VCaP (cell line): ENCODE measurements around the gene TMEM126B.
A peak's percentile ranks its signal among the peaks of the same experiment; 100 is the strongest.

Source experiments
- H3K27ac ChIP-seq: fragments of 450-650 bp; 2 replicates; pipeline ENCODE4 v1.5.1; 2017
- TF ChIP-seq, protein P1 (sequence below): fragments of 450-650 bp; conservative IDR thresholded peaks from 2 replicates; pipeline ENCODE4 v1.5.1; 2017; ENCODE audit warnings: mild to moderate bottlenecking, moderate library complexity

The TMEM126B gene

DNA sequence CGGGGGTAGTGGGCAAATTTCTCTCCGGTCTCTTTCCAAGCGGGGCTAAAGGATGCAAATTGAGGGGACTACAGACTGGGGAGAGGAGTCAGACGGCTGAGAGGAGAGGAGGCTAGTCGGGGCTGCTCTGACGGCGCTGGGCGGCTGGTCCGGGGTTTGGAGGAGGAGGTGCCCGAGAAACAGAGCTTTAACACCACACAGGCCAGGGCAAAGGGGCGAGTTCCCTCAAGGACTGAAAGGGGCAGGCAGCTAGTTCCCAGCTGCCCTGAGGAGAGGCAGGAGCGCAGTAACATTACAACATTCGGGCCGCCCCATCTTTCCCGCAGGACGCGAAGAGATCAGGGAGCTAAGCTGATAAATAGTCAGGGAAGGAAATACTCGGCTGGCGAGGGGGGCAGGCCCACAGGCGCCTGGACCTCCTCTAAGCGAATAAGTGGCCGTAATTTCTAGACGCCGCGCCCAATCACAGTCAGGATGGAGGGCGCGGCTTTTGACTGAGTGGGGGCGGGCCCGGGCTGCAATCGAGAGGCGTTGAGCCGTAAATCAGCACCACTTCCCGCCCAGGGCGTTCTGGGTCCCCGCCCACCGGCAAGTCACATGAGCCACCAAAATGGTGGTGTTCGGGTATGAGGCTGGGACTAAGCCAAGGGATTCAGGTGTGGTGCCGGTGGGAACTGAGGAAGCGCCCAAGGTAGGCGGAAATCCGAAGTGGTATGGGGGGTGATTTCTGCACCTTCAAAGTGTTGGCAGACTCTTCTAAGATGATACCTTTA, at the start of gene TMEM126B:
TSS of gene TMEM126B (plus strand) at position 596 of the 773 bp plus-strand sequence. CDS start at position 611, 15 bp downstream.
- H3K27ac ChIP-seq = peak within 1 kb of the TSS; percentile 78

DNA sequence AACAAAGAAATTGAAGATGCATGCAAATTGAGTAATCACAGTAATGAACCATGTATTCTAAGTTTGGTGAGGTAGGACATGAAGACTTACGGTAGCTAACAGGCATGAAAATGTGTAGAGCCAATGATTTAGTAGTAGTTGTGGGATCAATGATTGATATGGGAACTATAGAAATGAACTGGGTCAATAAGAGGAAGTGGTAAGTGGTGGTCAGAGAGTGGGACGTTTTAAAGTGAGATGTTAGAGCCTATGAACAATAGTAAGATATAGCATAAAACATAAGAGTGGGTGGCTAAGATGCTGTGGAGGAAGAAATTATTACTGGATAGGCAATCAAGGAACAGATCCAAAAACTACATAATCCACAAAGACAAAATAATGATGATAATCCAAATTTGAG, 46.3 kb upstream of the TMEM126B start:
- TF ChIP-seq, protein P1, sequence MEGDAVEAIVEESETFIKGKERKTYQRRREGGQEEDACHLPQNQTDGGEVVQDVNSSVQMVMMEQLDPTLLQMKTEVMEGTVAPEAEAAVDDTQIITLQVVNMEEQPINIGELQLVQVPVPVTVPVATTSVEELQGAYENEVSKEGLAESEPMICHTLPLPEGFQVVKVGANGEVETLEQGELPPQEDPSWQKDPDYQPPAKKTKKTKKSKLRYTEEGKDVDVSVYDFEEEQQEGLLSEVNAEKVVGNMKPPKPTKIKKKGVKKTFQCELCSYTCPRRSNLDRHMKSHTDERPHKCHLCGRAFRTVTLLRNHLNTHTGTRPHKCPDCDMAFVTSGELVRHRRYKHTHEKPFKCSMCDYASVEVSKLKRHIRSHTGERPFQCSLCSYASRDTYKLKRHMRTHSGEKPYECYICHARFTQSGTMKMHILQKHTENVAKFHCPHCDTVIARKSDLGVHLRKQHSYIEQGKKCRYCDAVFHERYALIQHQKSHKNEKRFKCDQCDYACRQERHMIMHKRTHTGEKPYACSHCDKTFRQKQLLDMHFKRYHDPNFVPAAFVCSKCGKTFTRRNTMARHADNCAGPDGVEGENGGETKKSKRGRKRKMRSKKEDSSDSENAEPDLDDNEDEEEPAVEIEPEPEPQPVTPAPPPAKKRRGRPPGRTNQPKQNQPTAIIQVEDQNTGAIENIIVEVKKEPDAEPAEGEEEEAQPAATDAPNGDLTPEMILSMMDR = no peak
- no peak overlapping the region for H3K27ac ChIP-seq

More for the DNA sequence above, at the start of gene TMEM126B:
- TF ChIP-seq, protein P1 = no peak

GRCh38 chr11:85589373-85589772, 39.0 kb upstream of the TMEM126B start:
- H3K27ac ChIP-seq = no peak overlapping the region
- TF ChIP-seq, protein P1 = no peak

GRCh38 chr11:85590848-85591483, 37.4 kb upstream of the TMEM126B start:
- no peak overlapping the region for H3K27ac ChIP-seq
- TF ChIP-seq, protein P1 = peak; percentile 70

DNA sequence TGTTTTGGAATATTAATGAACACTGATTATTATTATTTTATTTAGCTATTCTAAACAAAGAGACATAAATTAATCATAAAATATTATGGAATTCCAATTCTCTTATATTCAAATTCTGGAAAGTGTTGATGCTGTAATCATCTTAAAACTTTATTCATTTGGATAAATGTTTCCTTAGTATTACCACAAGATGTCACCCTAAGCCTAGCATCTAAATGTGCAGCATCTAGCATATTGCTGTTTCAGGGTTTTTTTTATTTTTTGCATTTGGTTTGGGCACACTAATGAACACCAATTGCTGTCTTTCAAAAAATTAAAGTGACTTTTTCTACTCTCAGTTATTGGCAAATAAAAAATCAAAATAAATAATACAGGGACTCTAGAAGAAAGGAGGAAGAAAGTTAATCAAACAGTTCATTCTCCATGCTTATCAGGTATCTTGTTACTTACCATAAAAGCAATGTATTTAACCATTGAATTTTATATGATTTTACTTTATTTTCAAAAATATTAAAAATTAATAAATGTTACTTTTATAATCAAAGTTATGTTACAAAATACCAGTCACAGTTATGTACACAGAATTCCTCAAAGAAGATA, 33.0 kb upstream of the TMEM126B start:
- H3K27ac ChIP-seq = no peak overlapping the region
- TF ChIP-seq, protein P1 = peak; percentile 86

GRCh38 chr11:85596886-85597285, 31.5 kb upstream of the TMEM126B start:
- H3K27ac ChIP-seq = no peak overlapping the region
- TF ChIP-seq, protein P1 = no peak

GRCh38 chr11:85599083-85599482, 29.3 kb upstream of the TMEM126B start:
- TF ChIP-seq, protein P1 = no peak
- no peak overlapping the region for H3K27ac ChIP-seq
